HCT116 (cell line): Measurements from ENCODE around the gene GTPBP2.

Source experiments
- CTCF ChIP-seq, 3 experiments: fragments of 200-600 bp in 1 of 3; sonication (generic) in 1 of 3; IDR thresholded peaks in 2 of 3; conservative IDR thresholded peaks in 1 of 3; 2 replicates each; pipeline ENCODE4 v1.5.1; 2012 to 2017; ENCODE audit warnings: low read depth in 2 of 3, low read length in 2 of 3, antibody characterized with exemption in 1 of 3, borderline replicate concordance in 1 of 3, control low read depth in 1 of 3, mild to moderate bottlenecking in 1 of 3, mixed read lengths in 1 of 3, mixed run types in 1 of 3, moderate library complexity in 1 of 3; ENCODE audit not compliant: insufficient read depth in 1 of 3
- EGR1 ChIP-seq: IDR thresholded peaks from 2 replicates; pipeline ENCODE4 v1.6.1; 2012; ENCODE audit warnings: low read depth
- ELF1 ChIP-seq: IDR thresholded peaks from 2 replicates; pipeline ENCODE4 v1.6.1; 2012; ENCODE audit warnings: low read depth, borderline replicate concordance
- EZH2 ChIP-seq: fragments of 200-600 bp; sonication (generic); IDR thresholded peaks from 2 replicates; pipeline ENCODE4 v1.6.1; 2017; ENCODE audit warnings: antibody characterized with exemption, mixed run types
- EZH2phosphoT487 ChIP-seq: fragments of 200-600 bp; IDR thresholded peaks from 2 replicates; pipeline ENCODE4 v1.6.1; 2018; ENCODE audit warnings: antibody characterized with exemption, borderline replicate concordance
- FOSL1 ChIP-seq: IDR thresholded peaks from 2 replicates; pipeline ENCODE4 v1.6.1; 2012; ENCODE audit warnings: low read depth
- JUND ChIP-seq: IDR thresholded peaks from 2 replicates; pipeline ENCODE4 v1.6.1; 2012
- MAX ChIP-seq: IDR thresholded peaks from 2 replicates; pipeline ENCODE4 v1.6.1; 2012
- POLR2A ChIP-seq: IDR thresholded peaks from 2 replicates; pipeline ENCODE4 v1.7.0; 2011; ENCODE audit warnings: borderline replicate concordance; ENCODE audit not compliant: insufficient read depth, insufficient read length; ENCODE audit errors: extremely low read depth
- POLR2AphosphoS5 ChIP-seq: IDR thresholded peaks from 2 replicates; pipeline ENCODE4 v1.6.1; 2011; ENCODE audit warnings: mild to moderate bottlenecking, low read depth, low read length, moderate library complexity
- SIN3A ChIP-seq: IDR thresholded peaks from 2 replicates; pipeline ENCODE4 v1.6.1; 2012; ENCODE audit warnings: low read depth
- TCF7L2 ChIP-seq: IDR thresholded peaks from 2 replicates; pipeline ENCODE4 v1.7.0; 2011; ENCODE audit warnings: borderline replicate concordance, inconsistent platforms; ENCODE audit not compliant: insufficient read depth, insufficient read length; ENCODE audit errors: extremely low read depth
- ZFX ChIP-seq: fragments of 450-650 bp; IDR thresholded peaks from 2 replicates; pipeline ENCODE4 v1.6.1; 2017
- ZNF274 ChIP-seq: fragments of 200-500 bp; sonication (Bioruptor generic); IDR thresholded peaks from 2 replicates; pipeline ENCODE4 v1.6.1; 2014; ENCODE audit warnings: mild to moderate bottlenecking, low read depth, low read length, inconsistent platforms

GRCh38 chr6:43627008-43627825, 1.8 kb downstream of the GTPBP2 start:
- TF ChIP-seq ZFX = no peak
- TF ChIP-seq CTCF (IDR thresholded peaks at IDR 0.05 in 2 of 3, conservative IDR thresholded peaks at IDR 0.05 in 1 of 3; ENCODE audit: borderline replicate concordance in 1 of 3, insufficient read depth in 1 of 3, low read depth in 2 of 3, low read length in 2 of 3) = no peak
- no peak for TF ChIP-seq POLR2A
- TF ChIP-seq EZH2 = no peak
- no peak for TF ChIP-seq JUND
- TF ChIP-seq ZNF274 = no peak
- peak; percentile 80 for TF ChIP-seq POLR2AphosphoS5
- no peak for TF ChIP-seq ELF1
- TF ChIP-seq SIN3A = no peak
- no peak for TF ChIP-seq MAX
- no peak for TF ChIP-seq TCF7L2
- no peak for TF ChIP-seq EGR1
- TF ChIP-seq EZH2phosphoT487 = no peak
- TF ChIP-seq FOSL1 = no peak
